H1 (cell line): ENCODE measurements around the gene XIAP. TPM values are rescaled to one million over a fixed set of nuclear protein-coding genes. Genes with fewer than 3 reads are reported as not detected.

Source experiments
- CHD7 ChIP-seq: fragments of 300-600 bp; sonication (generic); IDR thresholded peaks from 2 replicates; pipeline ENCODE4 v1.7.1; 2012; ENCODE audit warnings: low read length, moderate library complexity, mild to moderate bottlenecking, inconsistent platforms; ENCODE audit not compliant: insufficient replicate concordance
- EZH2 ChIP-seq: fragments of 200-600 bp; sonication (generic); IDR thresholded peaks from 2 replicates; pipeline ENCODE4 v1.7.1; 2012; ENCODE audit warnings: low read depth, mild to moderate bottlenecking, moderate library complexity, low read length, inconsistent platforms; ENCODE audit not compliant: severe bottlenecking
- HDAC2 ChIP-seq, 2 experiments: fragments of 300-600 bp in 1 of 2; sonication (generic) in 1 of 2; IDR thresholded peaks; 2 replicates each; pipeline ENCODE4 v1.6.1; 2011 to 2012; ENCODE audit warnings: low read depth in 2 of 2, low read length in 2 of 2, mild to moderate bottlenecking in 2 of 2, moderate library complexity in 2 of 2, borderline replicate concordance in 1 of 2, inconsistent platforms in 1 of 2
- JUN ChIP-seq: IDR thresholded peaks from 2 replicates; pipeline ENCODE4 v1.6.1; 2011; ENCODE audit warnings: low read depth, mild to moderate bottlenecking, improper control_type of control experiment, low read length
- JUND ChIP-seq: IDR thresholded peaks from 2 replicates; pipeline ENCODE4 v1.6.1; 2011; ENCODE audit warnings: mild to moderate bottlenecking, improper control_type of control experiment, low read length
- TAF7 ChIP-seq: optimal IDR thresholded peaks from 2 replicates; pipeline ENCODE3; 2011; ENCODE audit warnings: low read depth, mild to moderate bottlenecking, inconsistent platforms, low read length, moderate library complexity, borderline replicate concordance
- polyA plus RNA-seq, 7 experiments: library from polyadenylated mRNA; depleted of rRNA in 3 of 7; stranded (reverse) in 5 of 7; unstranded in 2 of 7; fragments of >200 nt in 5 of 7; fragments of 200-250 nt in 2 of 7; gene quantifications; 1 replicate in 5 of 7; 2 replicates in 1 of 7; 4 replicates in 1 of 7; pipeline versions ENCODE4 v1.2.1 to v1.2.3, GENCODE V29; 2011 to 2013; ENCODE audit warnings: missing spikeins in 2 of 7, mixed read lengths in 2 of 7
- total RNA-seq: library from RNA; stranded (reverse); fragmentation: NEBNext Ultra II Directional; extraction: Animal tissue kit (Norgen Biotek cat#: 25700); gene quantifications from 2 replicates; pipeline ENCODE4 v1.2.1, GENCODE V29; 2021
- TF ChIP-seq, protein P1 (sequence below): IDR thresholded peaks from 2 replicates; pipeline ENCODE4 v1.6.1; 2012; ENCODE audit warnings: low read length, inconsistent platforms
- TF ChIP-seq, protein P2 (sequence below): IDR thresholded peaks from 2 replicates; pipeline ENCODE4 v1.6.1; 2011; ENCODE audit warnings: low read length, improper control_type of control experiment

XIAP gene
- total and polyA plus RNA-seq, 2 of the 8 experiments (the other 6 are each of a cell fraction or from before 2014, with no cell fraction given): 5.9 to 44.7 TPM

GRCh38 chrX:123899701-123900100 is 39.8 kb downstream of the XIAP start (continued):
- TF ChIP-seq CHD7 (no peak), JUND (no peak), HDAC2 (IDR thresholded peaks at IDR 0.05; ENCODE audit: borderline replicate concordance in 1 of 2, low read depth in 2 of 2, low read length in 2 of 2) (no peak), TAF7 (no peak), JUN (no peak), EZH2 (no peak)
- TF ChIP-seq, protein P1, sequence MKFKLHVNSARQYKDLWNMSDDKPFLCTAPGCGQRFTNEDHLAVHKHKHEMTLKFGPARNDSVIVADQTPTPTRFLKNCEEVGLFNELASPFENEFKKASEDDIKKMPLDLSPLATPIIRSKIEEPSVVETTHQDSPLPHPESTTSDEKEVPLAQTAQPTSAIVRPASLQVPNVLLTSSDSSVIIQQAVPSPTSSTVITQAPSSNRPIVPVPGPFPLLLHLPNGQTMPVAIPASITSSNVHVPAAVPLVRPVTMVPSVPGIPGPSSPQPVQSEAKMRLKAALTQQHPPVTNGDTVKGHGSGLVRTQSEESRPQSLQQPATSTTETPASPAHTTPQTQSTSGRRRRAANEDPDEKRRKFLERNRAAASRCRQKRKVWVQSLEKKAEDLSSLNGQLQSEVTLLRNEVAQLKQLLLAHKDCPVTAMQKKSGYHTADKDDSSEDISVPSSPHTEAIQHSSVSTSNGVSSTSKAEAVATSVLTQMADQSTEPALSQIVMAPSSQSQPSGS: no peak
- TF ChIP-seq, protein P2, sequence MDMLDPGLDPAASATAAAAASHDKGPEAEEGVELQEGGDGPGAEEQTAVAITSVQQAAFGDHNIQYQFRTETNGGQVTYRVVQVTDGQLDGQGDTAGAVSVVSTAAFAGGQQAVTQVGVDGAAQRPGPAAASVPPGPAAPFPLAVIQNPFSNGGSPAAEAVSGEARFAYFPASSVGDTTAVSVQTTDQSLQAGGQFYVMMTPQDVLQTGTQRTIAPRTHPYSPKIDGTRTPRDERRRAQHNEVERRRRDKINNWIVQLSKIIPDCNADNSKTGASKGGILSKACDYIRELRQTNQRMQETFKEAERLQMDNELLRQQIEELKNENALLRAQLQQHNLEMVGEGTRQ: no peak
